WI38 (cell line): Measurements from ENCODE around the gene NLGN3.

ENCODE experiments used
- H3K4me3 ChIP-seq: 2 replicates; pipeline ENCODE4 v1.5.1; 2011; ENCODE audit warnings: low read depth, mild to moderate bottlenecking, control low read depth, low read length
- TF ChIP-seq, protein P1 (sequence below): IDR thresholded peaks from 2 replicates; pipeline ENCODE4 v1.5.1; 2012; ENCODE audit warnings: low read depth, mild to moderate bottlenecking, control low read depth, low read length

NLGN3 gene

DNA sequence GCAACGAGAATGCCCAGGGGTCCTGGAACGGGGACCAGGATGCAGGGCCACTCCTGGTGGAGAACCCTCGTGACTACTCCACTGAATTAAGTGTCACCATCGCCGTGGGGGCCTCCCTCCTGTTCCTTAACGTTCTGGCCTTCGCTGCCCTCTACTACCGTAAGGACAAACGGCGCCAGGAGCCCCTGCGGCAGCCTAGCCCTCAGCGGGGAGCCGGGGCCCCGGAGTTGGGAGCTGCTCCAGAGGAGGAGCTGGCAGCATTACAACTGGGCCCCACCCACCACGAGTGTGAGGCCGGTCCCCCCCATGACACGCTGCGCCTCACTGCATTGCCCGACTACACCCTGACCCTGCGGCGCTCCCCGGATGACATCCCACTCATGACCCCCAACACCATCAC is 24.9 kb downstream of the NLGN3 start:
- TF ChIP-seq, protein P1, sequence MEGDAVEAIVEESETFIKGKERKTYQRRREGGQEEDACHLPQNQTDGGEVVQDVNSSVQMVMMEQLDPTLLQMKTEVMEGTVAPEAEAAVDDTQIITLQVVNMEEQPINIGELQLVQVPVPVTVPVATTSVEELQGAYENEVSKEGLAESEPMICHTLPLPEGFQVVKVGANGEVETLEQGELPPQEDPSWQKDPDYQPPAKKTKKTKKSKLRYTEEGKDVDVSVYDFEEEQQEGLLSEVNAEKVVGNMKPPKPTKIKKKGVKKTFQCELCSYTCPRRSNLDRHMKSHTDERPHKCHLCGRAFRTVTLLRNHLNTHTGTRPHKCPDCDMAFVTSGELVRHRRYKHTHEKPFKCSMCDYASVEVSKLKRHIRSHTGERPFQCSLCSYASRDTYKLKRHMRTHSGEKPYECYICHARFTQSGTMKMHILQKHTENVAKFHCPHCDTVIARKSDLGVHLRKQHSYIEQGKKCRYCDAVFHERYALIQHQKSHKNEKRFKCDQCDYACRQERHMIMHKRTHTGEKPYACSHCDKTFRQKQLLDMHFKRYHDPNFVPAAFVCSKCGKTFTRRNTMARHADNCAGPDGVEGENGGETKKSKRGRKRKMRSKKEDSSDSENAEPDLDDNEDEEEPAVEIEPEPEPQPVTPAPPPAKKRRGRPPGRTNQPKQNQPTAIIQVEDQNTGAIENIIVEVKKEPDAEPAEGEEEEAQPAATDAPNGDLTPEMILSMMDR = no peak
- no peak overlapping the region for H3K4me3 ChIP-seq

DNA sequence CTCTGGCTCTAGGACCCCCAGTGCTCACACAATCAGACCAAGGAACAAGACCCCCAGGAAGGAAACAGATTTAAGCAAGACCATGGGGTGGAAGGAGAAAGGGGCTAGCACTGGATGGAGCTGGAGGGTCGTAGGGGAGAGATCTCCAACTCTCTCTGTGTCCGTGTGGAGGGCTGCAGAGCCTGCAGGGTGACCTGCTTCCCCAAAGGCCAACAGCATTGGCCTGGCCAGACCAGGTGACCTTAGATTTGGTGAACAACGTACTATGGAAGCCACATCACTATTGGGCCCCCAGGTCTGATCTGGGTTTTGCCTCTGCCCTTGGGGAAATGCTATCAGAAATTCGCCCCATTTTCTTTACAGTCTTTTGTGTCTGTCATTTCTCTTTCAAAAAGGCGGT is 26.0 kb downstream of the NLGN3 start:
- TF ChIP-seq, protein P1 = no peak
- H3K4me3 ChIP-seq = no peak overlapping the region

GRCh38 chrX:71171110-71171801 is 26.6 kb downstream of the NLGN3 start:
- H3K4me3 ChIP-seq = no peak overlapping the region
- TF ChIP-seq, protein P1 = no peak

DNA sequence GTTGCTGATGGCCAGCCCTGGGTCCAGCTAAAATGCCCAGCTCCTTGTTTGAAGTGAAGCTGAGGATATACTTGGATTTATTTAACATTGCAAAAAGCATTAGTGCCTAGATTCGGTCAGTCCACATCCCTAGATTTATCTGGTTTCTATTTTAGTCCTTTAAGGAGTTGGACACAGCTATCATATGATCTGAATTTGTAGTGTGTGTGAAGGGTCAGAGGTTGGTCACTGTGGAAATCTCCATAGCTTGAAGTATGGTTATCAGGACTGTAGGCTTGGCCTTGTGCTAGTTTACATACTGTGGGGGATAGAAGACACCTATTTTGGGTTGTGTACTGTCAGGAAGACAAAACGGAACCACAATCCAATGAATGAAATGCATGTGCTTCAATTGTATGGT is 28.8 kb downstream of the NLGN3 start:
- no peak overlapping the region for H3K4me3 ChIP-seq
- TF ChIP-seq, protein P1 = no peak

DNA sequence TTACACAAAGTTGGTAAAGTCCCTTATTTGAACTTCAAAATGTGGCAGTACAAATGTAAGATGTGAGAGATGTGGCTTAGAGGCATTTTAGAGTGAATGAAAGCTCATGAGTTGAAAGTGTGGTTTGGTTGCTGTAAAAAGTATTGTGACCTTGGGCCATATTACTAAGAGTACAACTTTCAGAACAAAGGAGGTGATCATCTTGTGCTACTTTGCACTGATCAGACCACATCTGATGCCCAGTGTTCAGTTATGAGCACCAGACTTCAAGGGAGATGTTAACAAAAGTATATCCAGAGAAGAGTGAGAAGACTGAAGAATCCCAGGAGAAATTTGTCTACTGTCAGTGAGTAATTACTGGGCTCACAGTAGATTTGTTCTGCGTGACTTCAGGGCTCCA is 30.2 kb downstream of the NLGN3 start:
- TF ChIP-seq, protein P1 = no peak
- no peak overlapping the region for H3K4me3 ChIP-seq

DNA sequence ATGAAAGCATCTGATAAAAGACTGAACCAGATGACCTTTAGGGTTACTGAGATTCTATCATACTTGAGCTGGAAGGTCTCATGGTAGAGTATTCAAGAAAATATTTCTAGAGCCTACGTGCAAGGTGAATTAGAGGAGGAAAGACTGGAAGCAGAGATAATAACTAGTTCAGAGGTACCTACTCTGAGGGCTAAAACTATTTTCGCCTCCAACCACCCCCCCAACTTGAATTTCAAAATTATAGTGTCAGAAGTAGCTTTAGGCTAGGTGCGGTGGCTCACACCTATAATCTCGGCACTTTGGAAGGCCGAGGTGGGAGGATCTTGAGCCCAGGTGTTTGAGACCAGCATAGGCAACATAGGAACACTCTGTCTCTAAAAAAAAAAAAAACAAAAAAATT is 30.9 kb downstream of the NLGN3 start:
- TF ChIP-seq, protein P1 = no peak
- no peak overlapping the region for H3K4me3 ChIP-seq

DNA sequence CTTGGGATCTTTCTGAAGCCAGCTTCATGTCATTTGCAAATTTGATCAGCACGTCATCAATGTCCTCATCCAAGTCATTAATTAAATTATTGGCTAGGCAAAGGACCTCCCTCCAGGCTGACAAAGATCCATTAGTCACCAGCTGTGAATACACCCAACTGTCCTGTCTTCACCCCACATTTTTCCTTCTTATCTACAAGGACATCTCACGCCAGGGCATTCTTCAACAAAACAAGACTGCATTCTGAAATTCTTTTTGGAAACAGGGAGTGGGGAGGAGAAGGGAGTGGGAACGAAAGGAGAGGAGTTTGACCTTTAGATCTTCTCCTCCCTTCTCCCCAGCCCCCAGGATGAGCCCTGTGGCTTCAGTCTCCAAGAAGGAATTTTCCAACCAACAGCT is 32.7 kb downstream of the NLGN3 start:
- no peak overlapping the region for H3K4me3 ChIP-seq
- TF ChIP-seq, protein P1 = no peak
